GM23338 (cell line): Measurements from ENCODE around the gene NUP107. TPM values are rescaled to one million over a fixed set of nuclear protein-coding genes. Genes with fewer than 3 reads are reported as not detected.

Source experiments
- ATAC-seq: fragments of 200-7000 bp; cut with Tn5 transposase; 3 replicates; pipeline ENCODE4 v1.9.1; 2020
- DNase-seq: peaks from one replicate; pipeline ENCODE4 v3.0.0-alpha.2; 2015; ENCODE audit warnings: low spot score
- H2AFZ ChIP-seq: fragments of 200-600 bp; sonication (generic); 2 replicates; pipeline ENCODE4 v1.8.0; 2016; ENCODE audit warnings: antibody characterized with exemption, mild to moderate bottlenecking, moderate library complexity
- H3F3A ChIP-seq: fragments of 200-600 bp; sonication (generic); replicated peaks from 2 replicates; pipeline ENCODE4 v1.8.0; 2017; ENCODE audit warnings: antibody characterized with exemption, mixed run types, low read depth
- H3K27ac ChIP-seq: fragments of 200-600 bp; sonication (generic); 2 replicates; pipeline ENCODE4 v1.6.1; 2016; ENCODE audit warnings: low read depth
- H3K27me3 ChIP-seq: fragments of 200-600 bp; sonication (generic); 2 replicates; pipeline ENCODE4 v1.8.0; 2016; ENCODE audit warnings: mild to moderate bottlenecking, mixed run types, moderate library complexity; ENCODE audit not compliant: insufficient read depth
- H3K36me3 ChIP-seq: fragments of 200-600 bp; sonication (generic); 2 replicates; pipeline ENCODE4 v1.8.0; 2016; ENCODE audit warnings: mild to moderate bottlenecking; ENCODE audit not compliant: insufficient read depth
- H3K4me1 ChIP-seq: fragments of 200-600 bp; sonication (generic); 2 replicates; pipeline ENCODE4 v1.8.0; 2016; ENCODE audit warnings: mild to moderate bottlenecking, moderate library complexity; ENCODE audit not compliant: insufficient read depth
- H3K4me2 ChIP-seq: fragments of 200-600 bp; sonication (generic); 2 replicates; pipeline ENCODE4 v1.7.1; 2017; ENCODE audit warnings: mixed run types
- H3K4me3 ChIP-seq: fragments of 200-600 bp; sonication (generic); 2 replicates; pipeline ENCODE4 v1.6.1; 2016; ENCODE audit warnings: mixed run types
- H3K79me2 ChIP-seq: fragments of 200-600 bp; sonication (generic); replicated peaks from 2 replicates; pipeline ENCODE4 v1.8.0; 2017; ENCODE audit warnings: mild to moderate bottlenecking; ENCODE audit not compliant: insufficient read depth
- H3K9me2 ChIP-seq: fragments of 200-600 bp; sonication (generic); 2 replicates; pipeline ENCODE4 v1.8.0; 2017; ENCODE audit not compliant: insufficient read depth
- H4K20me1 ChIP-seq: fragments of 200-600 bp; sonication (generic); replicated peaks from 2 replicates; pipeline ENCODE4 v1.8.0; 2017; ENCODE audit warnings: mild to moderate bottlenecking; ENCODE audit not compliant: insufficient read depth
- H3K27ac Mint-ChIP-seq: 2 replicates; pipeline ENCODE4 v1.8.0; 2020; ENCODE audit warnings: inconsistent platforms, mild to moderate bottlenecking, moderate library complexity, mixed read lengths
- H3K27me3 Mint-ChIP-seq: 3 replicates; pipeline ENCODE4 v1.8.0; 2022; ENCODE audit warnings: low read depth, mild to moderate bottlenecking, moderate library complexity, mixed read lengths, inconsistent platforms; ENCODE audit not compliant: insufficient read depth, poor library complexity
- H3K36me3 Mint-ChIP-seq: 3 replicates; pipeline ENCODE4 v1.8.0; 2021; ENCODE audit warnings: low read depth, mild to moderate bottlenecking, inconsistent platforms, moderate library complexity, mixed read lengths
- H3K4me1 Mint-ChIP-seq: 3 replicates; pipeline ENCODE4 v1.8.0; 2020; ENCODE audit warnings: mild to moderate bottlenecking, inconsistent platforms, mixed read lengths
- H3K4me3 Mint-ChIP-seq: 3 replicates; pipeline ENCODE4 v1.8.0; 2021; ENCODE audit warnings: moderate library complexity, mild to moderate bottlenecking, inconsistent platforms, mixed read lengths
- H3K9me3 Mint-ChIP-seq: 3 replicates; pipeline ENCODE4 v1.8.0; 2020; ENCODE audit warnings: moderate library complexity, mild to moderate bottlenecking, inconsistent platforms, mixed read lengths
- ETS1 ChIP-seq: IDR thresholded peaks from 2 replicates; pipeline ENCODE4 v1.6.1; 2016; ENCODE audit warnings: antibody characterized with exemption
- EZH2 ChIP-seq: fragments of 200-600 bp; sonication (generic); IDR thresholded peaks from one replicate; pipeline ENCODE4 v1.8.0; 2017; ENCODE audit warnings: antibody characterized with exemption, mild to moderate bottlenecking, low read depth; ENCODE audit not compliant: unreplicated experiment
- EZH2phosphoT487 ChIP-seq: fragments of 200-600 bp; sonication (generic); IDR thresholded peaks from one replicate; pipeline ENCODE4 v1.8.1; 2018; ENCODE audit warnings: antibody characterized with exemption; ENCODE audit not compliant: unreplicated experiment
- JUNB ChIP-seq: IDR thresholded peaks from one replicate; pipeline ENCODE4 v1.6.1; 2016; ENCODE audit warnings: antibody characterized with exemption; ENCODE audit not compliant: unreplicated experiment
- NANOG ChIP-seq: IDR thresholded peaks from 2 replicates; pipeline ENCODE4 v1.6.1; 2016; ENCODE audit warnings: antibody characterized with exemption, borderline replicate concordance
- POLR2AphosphoS5 ChIP-seq: IDR thresholded peaks from 2 replicates; pipeline ENCODE4 v1.6.1; 2016; ENCODE audit warnings: antibody characterized with exemption, low read depth
- ZNF114 ChIP-seq: fragments of 250-450 bp; sonication (Bioruptor Pico); IDR thresholded peaks from 2 replicates; pipeline ENCODE4 v1.5.0; 2020; ENCODE audit warnings: mild to moderate bottlenecking, moderate library complexity
- ZNF331 ChIP-seq: fragments of 250-450 bp; sonication (Bioruptor Pico); IDR thresholded peaks from 2 replicates; pipeline ENCODE4 v1.5.0; 2020; ENCODE audit warnings: low read depth, mild to moderate bottlenecking, moderate library complexity
- ZNF462 ChIP-seq: fragments of 250-450 bp; sonication (Bioruptor Pico); IDR thresholded peaks from 2 replicates; pipeline ENCODE4 v1.5.0; 2020; ENCODE audit warnings: mild to moderate bottlenecking, moderate library complexity
- polyA plus RNA-seq: library from polyadenylated mRNA; unstranded; fragments of >200 nt; fragmentation: Nextera tagmentation; extraction: Ambion mirVana; gene quantifications from 2 replicates; pipeline ENCODE4 v1.2.1, GENCODE V29; 2016
- total RNA-seq: library from RNA; depleted of rRNA; stranded (reverse); fragments of >200 nt; shearing (Covaris generic); gene quantifications from 2 replicates; pipeline ENCODE4 v1.2.3, GENCODE V29; 2014

The NUP107 gene
- total and polyA plus RNA-seq, 2 experiments from 2014 or later = 123 to 152 TPM

GRCh38 chr12:68762691-68763090, 75.9 kb downstream of the NUP107 start:
- Histone ChIP-seq H3K4me3 (no peak overlapping the region), H4K20me1 (0 out of 2 replicates have a peak, but pooled peaks cover 6% of the 10 kb centered on the region), H3K9me2 (no peaks in the 10 kb centered on the region), H2AFZ (no peak overlapping the region), H3K4me2 (no peak overlapping the region), H3K36me3 (peaks cover 18% of the 10 kb centered on the region; the same call in 1 of the 2 replicates), H3K79me2 (no peaks in the 10 kb centered on the region), H3K4me1 (no peaks in the 10 kb centered on the region), H3K27ac (no peak overlapping the region), H3F3A (no peaks in the 10 kb centered on the region), H3K27me3 (no peaks in the 10 kb centered on the region)
- H3K27me3 Mint-ChIP-seq = peaks cover 1% of the 10 kb centered on the region
- no peak for DNase-seq
- no peak overlapping the region for H3K27ac Mint-ChIP-seq
- H3K4me1 Mint-ChIP-seq = 0 out of 3 replicates have a peak, but pooled peaks cover 5% of the 10 kb centered on the region
- no peaks in the 10 kb centered on the region for H3K9me3 Mint-ChIP-seq
- H3K4me3 Mint-ChIP-seq = no peak overlapping the region
- no peak for TF ChIP-seq ZNF114 (CRISPR knock-in tag)
- TF ChIP-seq NANOG = no peak
- no peak for TF ChIP-seq ZNF331 (CRISPR knock-in tag)
- TF ChIP-seq POLR2AphosphoS5 = no peak
- no peak for TF ChIP-seq ETS1
- TF ChIP-seq JUNB = no peak
- TF ChIP-seq ZNF462 (CRISPR knock-in tag) = no peak
- TF ChIP-seq EZH2phosphoT487 = no peak
- TF ChIP-seq EZH2 = no peak
- ATAC-seq = no peak
- H3K36me3 Mint-ChIP-seq = peaks cover 37% of the 10 kb centered on the region
